Panc1 (cell line): ENCODE results near the gene FHAD1. TPM values are rescaled to one million over a fixed set of nuclear protein-coding genes. Genes with fewer than 3 reads are reported as not detected.

Source experiments
- ATAC-seq: fragments of 200-7000 bp; cut with Tn5 transposase; 2 replicates; pipeline ENCODE4 v1.9.1; 2020; ENCODE audit warnings: mild to moderate bottlenecking, moderate library complexity
- BruUV-seq: library from RNA; stranded (reverse); fragments of 400-500 nt; replicated peaks from 2 replicates; lab custom pipeline; 2021; lab: Mats Ljungman, UMichigan
- CTCF ChIA-PET: fragments of 300-600 bp; sonication (Branson Sonifier 250); formaldehyde crosslinking; loops from one replicate; lab custom pipeline; 2022; ENCODE audit warnings: antibody characterized with exemption; lab: Charles Lee
- POLR2A ChIA-PET: fragments of 300-600 bp; sonication (Branson Sonifier 250); formaldehyde crosslinking; loops from one replicate; lab custom pipeline; 2022; ENCODE audit warnings: antibody characterized with exemption; lab: Charles Lee
- DNase-seq: peaks from one replicate; pipeline ENCODE4 v3.0.0-alpha.2; 2010; ENCODE audit warnings: low read depth, low spot score
- H3K27ac ChIP-seq: 2 replicates; pipeline ENCODE4 v1.5.1; 2011; ENCODE audit warnings: mild to moderate bottlenecking, low read length, inconsistent platforms
- H3K27me3 ChIP-seq: fragments of 200-500 bp; sonication (Bioruptor generic); 2 replicates; pipeline ENCODE4 v1.6.0; 2014; ENCODE audit warnings: low read length, inconsistent platforms; ENCODE audit not compliant: control insufficient read depth, insufficient read depth
- H3K36me3 ChIP-seq: fragments of 200-500 bp; sonication (Bioruptor generic); 2 replicates; pipeline ENCODE4 v1.5.1; 2014; ENCODE audit warnings: inconsistent platforms, mild to moderate bottlenecking, low read length, moderate library complexity; ENCODE audit not compliant: control insufficient read depth, insufficient read depth
- H3K4me1 ChIP-seq: 2 replicates; pipeline ENCODE4 v1.5.1; 2011; ENCODE audit warnings: inconsistent platforms, mild to moderate bottlenecking, low read length, moderate library complexity; ENCODE audit not compliant: control insufficient read depth, insufficient read depth
- H3K4me3 ChIP-seq, 2 experiments: 2 replicates each; pipeline ENCODE4 v1.5.1; 2011 to 2012; ENCODE audit warnings: low read depth in 2 of 2, low read length in 2 of 2, mild to moderate bottlenecking in 2 of 2, inconsistent platforms in 1 of 2, moderate library complexity in 1 of 2
- H3K9me3 ChIP-seq: fragments of 200-500 bp; sonication (Bioruptor generic); 2 replicates; pipeline ENCODE4 v1.5.1; 2014; ENCODE audit warnings: low read depth, mild to moderate bottlenecking, inconsistent platforms, low read length, moderate library complexity; ENCODE audit not compliant: control insufficient read depth, insufficient read depth
- POLR2AphosphoS5 ChIP-seq: IDR thresholded peaks from 2 replicates; pipeline ENCODE4 v1.6.1; 2012; ENCODE audit warnings: mild to moderate bottlenecking, low read depth, low read length, moderate library complexity
- REST ChIP-seq, 2 experiments: IDR thresholded peaks; 2 replicates each; pipeline ENCODE4 v1.6.1; 2011 to 2012; ENCODE audit warnings: low read depth in 2 of 2, control low read depth in 1 of 2, low read length in 1 of 2, mild to moderate bottlenecking in 1 of 2, moderate library complexity in 1 of 2; ENCODE audit not compliant: insufficient read depth in 1 of 2
- SIN3A ChIP-seq: IDR thresholded peaks from 2 replicates; pipeline ENCODE4 v1.6.1; 2012; ENCODE audit warnings: low read depth, mild to moderate bottlenecking, low read length, moderate library complexity, borderline replicate concordance; ENCODE audit not compliant: insufficient read depth
- TCF7L2 ChIP-seq: IDR thresholded peaks from 2 replicates; pipeline ENCODE4 v1.6.1; 2011; ENCODE audit warnings: mild to moderate bottlenecking, low read depth, low read length, inconsistent platforms
- in situ Hi-C: cut with HindIII; loops from 2 replicates; pipeline ENCODE4 v1.10.0; 2016; ENCODE audit warnings: low sequenced_read_pairs, low pct_unique_long_range_greater_than_20kb
- intact Hi-C: fragments of 100-400 bp; cut with micrococcal nuclease; formaldehyde crosslinking; loops from one replicate; pipeline ENCODE4 v1.10.0; 2022; ENCODE audit not compliant: unreplicated experiment
- total RNA-seq: library from RNA; stranded (reverse); gene quantifications from one replicate; pipeline ENCODE4 v1.2.1, GENCODE V29; 2021; ENCODE audit not compliant: unreplicated experiment
- TF ChIP-seq, protein P1 (sequence below): fragments of 450-650 bp; IDR thresholded peaks from 2 replicates; pipeline ENCODE4 v1.5.1; 2017; ENCODE audit warnings: mild to moderate bottlenecking

FHAD1 gene
- total RNA-seq, 1 experiment from 2014 or later, result 0.23 TPM

- DNase-seq (no peak), ATAC-seq (no peak)
- intact Hi-C loops (no loop called here), in situ Hi-C loops (no loop called here)
- H3K27ac ChIP-seq, result no peak overlapping the region
- POLR2A ChIA-PET, result no interaction called here
- no peaks in the 10 kb centered on the region for H3K27me3 ChIP-seq
- H3K4me3 ChIP-seq, result no peak overlapping the region
- no peaks in the 10 kb centered on the region for H3K9me3 ChIP-seq
- TF ChIP-seq, protein P1, sequence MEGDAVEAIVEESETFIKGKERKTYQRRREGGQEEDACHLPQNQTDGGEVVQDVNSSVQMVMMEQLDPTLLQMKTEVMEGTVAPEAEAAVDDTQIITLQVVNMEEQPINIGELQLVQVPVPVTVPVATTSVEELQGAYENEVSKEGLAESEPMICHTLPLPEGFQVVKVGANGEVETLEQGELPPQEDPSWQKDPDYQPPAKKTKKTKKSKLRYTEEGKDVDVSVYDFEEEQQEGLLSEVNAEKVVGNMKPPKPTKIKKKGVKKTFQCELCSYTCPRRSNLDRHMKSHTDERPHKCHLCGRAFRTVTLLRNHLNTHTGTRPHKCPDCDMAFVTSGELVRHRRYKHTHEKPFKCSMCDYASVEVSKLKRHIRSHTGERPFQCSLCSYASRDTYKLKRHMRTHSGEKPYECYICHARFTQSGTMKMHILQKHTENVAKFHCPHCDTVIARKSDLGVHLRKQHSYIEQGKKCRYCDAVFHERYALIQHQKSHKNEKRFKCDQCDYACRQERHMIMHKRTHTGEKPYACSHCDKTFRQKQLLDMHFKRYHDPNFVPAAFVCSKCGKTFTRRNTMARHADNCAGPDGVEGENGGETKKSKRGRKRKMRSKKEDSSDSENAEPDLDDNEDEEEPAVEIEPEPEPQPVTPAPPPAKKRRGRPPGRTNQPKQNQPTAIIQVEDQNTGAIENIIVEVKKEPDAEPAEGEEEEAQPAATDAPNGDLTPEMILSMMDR, result no peak
- TF ChIP-seq TCF7L2, result no peak
- H3K36me3 ChIP-seq, result no peaks in the 10 kb centered on the region
- CTCF ChIA-PET, result no interaction called here
- H3K4me1 ChIP-seq, result no peaks in the 10 kb centered on the region
- BruUV-seq, result no TSS peak
These were observed 83.0 kb downstream of the FHAD1 start for GRCh38 chr1:15330028-15330427.

- in situ Hi-C loops, result no loop called here
These were observed 84.2 kb downstream of the FHAD1 start for GRCh38 chr1:15331180-15331579.

More at GRCh38 chr1:15331180-15331579, 84.2 kb downstream of the FHAD1 start:
- no TSS peak for BruUV-seq
- POLR2A ChIA-PET, result no interaction called here
- Histone ChIP-seq H3K4me1 (no peaks in the 10 kb centered on the region), H3K4me3 (no peak overlapping the region), H3K9me3 (no peaks in the 10 kb centered on the region), H3K27ac (no peak overlapping the region), H3K36me3 (no peaks in the 10 kb centered on the region), H3K27me3 (no peaks in the 10 kb centered on the region)
- intact Hi-C loops, result no loop called here
- CTCF ChIA-PET, result no interaction called here
- no peak for ATAC-seq
- TF ChIP-seq, protein P1, result no peak
- TF ChIP-seq SIN3A (no peak), TCF7L2 (no peak), REST (IDR thresholded peaks at IDR 0.05; ENCODE audit: insufficient read depth in 1 of 2, low read depth in 2 of 2, low read length in 1 of 2) (no peak), POLR2AphosphoS5 (no peak)
- DNase-seq, result no peak
